ENCODE measurements around the gene PLXNA4.

GRCh38 chr7:132441935-132442334, 134.3 kb downstream of the PLXNA4 start:
- no peak for TF ChIP-seq TCF7L2 (IDR thresholded peaks at IDR 0.05; ENCODE audit: low read depth, low read length)
- no peak for TF ChIP-seq CTCF (IDR thresholded peaks at IDR 0.05)

Data from Panc1 (cell line).